Skeletal muscle cell (primary cell): Measurements from ENCODE around the gene GPR61.

ENCODE experiments used
- DNase-seq: peaks from one replicate; pipeline ENCODE4 v3.0.0-alpha.2; 2010; ENCODE audit warnings: low read depth
- H3K4me3 ChIP-seq: 2 replicates; pipeline ENCODE4 v1.5.1; 2011; ENCODE audit warnings: low read depth, mild to moderate bottlenecking, control low read depth, low read length, moderate library complexity

Gene GPR61

GRCh38 chr1:109564194-109564878, 24.7 kb downstream of the GPR61 start:
- no peak for DNase-seq
- H3K4me3 ChIP-seq = no peak overlapping the region

GRCh38 chr1:109565241-109565640, 25.6 kb downstream of the GPR61 start:
- no peak for DNase-seq
- H3K4me3 ChIP-seq = no peak overlapping the region

- no peak overlapping the region for H3K4me3 ChIP-seq
- no peak for DNase-seq
These were observed 27.3 kb downstream of the GPR61 start for GRCh38 chr1:109566982-109567381.

GRCh38 chr1:109567877-109568672, 28.4 kb downstream of the GPR61 start:
- no peak overlapping the region for H3K4me3 ChIP-seq
- DNase-seq = no peak

- no peak overlapping the region for H3K4me3 ChIP-seq
- no peak for DNase-seq
These were observed 29.7 kb downstream of the GPR61 start for GRCh38 chr1:109569323-109569722.

GRCh38 chr1:109570414-109570813, 30.7 kb downstream of the GPR61 start:
- DNase-seq = no peak
- no peak overlapping the region for H3K4me3 ChIP-seq

GRCh38 chr1:109573785-109574184, 34.1 kb downstream of the GPR61 start:
- no peak overlapping the region for H3K4me3 ChIP-seq
- no peak for DNase-seq

GRCh38 chr1:109578947-109579443, 39.3 kb downstream of the GPR61 start:
- no peak for DNase-seq
- H3K4me3 ChIP-seq = no peak overlapping the region

GRCh38 chr1:109579491-109579890, 39.8 kb downstream of the GPR61 start:
- no peak overlapping the region for H3K4me3 ChIP-seq
- no peak for DNase-seq

- H3K4me3 ChIP-seq = no peak overlapping the region
- no peak for DNase-seq
These were observed 42.3 kb downstream of the GPR61 start for GRCh38 chr1:109582021-109582420.

- H3K4me3 ChIP-seq = no peak overlapping the region
- no peak for DNase-seq
These were observed 45.1 kb downstream of the GPR61 start for GRCh38 chr1:109584766-109585165.

GRCh38 chr1:109586055-109586454, 46.4 kb downstream of the GPR61 start:
- no peak overlapping the region for H3K4me3 ChIP-seq
- DNase-seq = no peak

- DNase-seq = no peak
- no peak overlapping the region for H3K4me3 ChIP-seq
These were observed 49.5 kb downstream of the GPR61 start for GRCh38 chr1:109589177-109589576.

GRCh38 chr1:109589679-109590078, 50.0 kb downstream of the GPR61 start:
- no peak overlapping the region for H3K4me3 ChIP-seq
- DNase-seq = no peak

GRCh38 chr1:109592916-109593315, 53.2 kb downstream of the GPR61 start:
- DNase-seq = no peak
- H3K4me3 ChIP-seq = no peak overlapping the region

GRCh38 chr1:109595531-109595930, 55.9 kb downstream of the GPR61 start:
- no peak overlapping the region for H3K4me3 ChIP-seq
- DNase-seq = no peak
